Stimulated activated CD4-positive, alpha-beta T cell treated with anti-CD3 and anti-CD28 coated beads, TNF-alpha, amount 100 ng/mL, for 1 hour (primary cell): ENCODE results near the gene C16orf74.

Experiments used
- DNase-seq, 3 donors: peaks; one replicate each; pipeline ENCODE4 v3.0.0-alpha.2; 2020; ENCODE audit warnings: low read depth in 3 of 3, low spot score in 1 of 3

The C16orf74 gene

GRCh38 chr16:85774811-85775210 is 23.9 kb upstream of the C16orf74 start:
- DNase-seq, result no peak

GRCh38 chr16:85774136-85774535 is 23.2 kb upstream of the C16orf74 start:
- no peak for DNase-seq

DNA sequence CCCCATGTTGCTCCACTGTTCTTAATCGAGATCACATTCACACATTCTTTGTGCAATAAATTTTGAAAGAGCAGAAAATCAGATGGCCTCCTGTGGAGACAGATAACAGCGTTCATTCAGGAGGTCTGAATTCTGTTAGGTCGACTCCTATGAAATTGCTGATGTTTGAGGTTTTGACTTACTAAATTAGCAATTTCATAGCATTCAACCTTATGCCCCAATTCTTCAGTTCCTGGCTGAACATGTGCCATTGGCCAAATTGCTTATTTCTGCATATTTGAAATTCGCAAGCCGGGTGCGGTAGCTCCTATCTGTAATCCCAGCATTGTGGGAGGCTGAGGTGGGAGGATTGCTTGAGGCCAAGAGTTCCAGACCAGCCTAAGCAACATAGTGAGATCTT is 22.1 kb upstream of the C16orf74 start:
- DNase-seq, result no peak

DNA sequence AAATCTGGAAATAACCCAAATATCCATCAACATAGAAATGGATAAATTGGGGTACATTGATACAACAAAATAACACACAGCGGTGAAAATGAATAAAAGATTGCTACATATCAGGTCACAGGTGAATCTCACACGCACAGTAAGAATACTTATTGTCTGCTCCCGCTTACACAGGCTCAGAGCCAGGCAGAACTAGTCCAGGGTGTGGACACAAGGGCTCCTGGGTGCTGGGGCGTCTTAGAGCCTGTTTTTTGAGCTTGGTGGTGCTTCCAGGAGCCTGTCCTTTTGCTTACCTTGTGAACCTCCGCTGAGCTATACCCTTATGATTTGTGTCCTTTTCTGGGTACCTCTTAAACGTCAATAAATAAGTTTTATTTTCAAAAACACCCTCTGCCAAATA is 19.8 kb upstream of the C16orf74 start:
- no peak for DNase-seq

DNA sequence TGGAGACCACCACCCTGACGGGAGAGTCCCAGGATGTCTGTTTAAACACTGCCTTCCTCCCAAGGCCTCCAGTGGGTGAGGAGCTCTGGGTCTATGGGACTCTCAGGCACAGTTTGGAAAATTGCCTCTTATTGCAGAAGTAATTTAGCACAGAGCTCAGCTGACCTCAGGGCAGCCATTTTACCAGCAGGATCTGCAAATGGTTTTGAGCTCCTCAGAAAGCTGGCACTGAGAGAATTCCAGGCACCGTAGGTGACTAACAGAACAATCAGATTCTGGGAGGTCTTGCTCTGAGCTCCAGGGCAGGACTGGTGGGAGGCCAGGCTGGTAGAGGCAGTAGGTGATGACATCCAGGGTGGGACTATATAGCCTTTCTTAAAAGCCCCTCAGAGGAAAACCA is 17.3 kb upstream of the C16orf74 start:
- no peak for DNase-seq

GRCh38 chr16:85767531-85767930 is 16.6 kb upstream of the C16orf74 start:
- DNase-seq, result no peak

DNA sequence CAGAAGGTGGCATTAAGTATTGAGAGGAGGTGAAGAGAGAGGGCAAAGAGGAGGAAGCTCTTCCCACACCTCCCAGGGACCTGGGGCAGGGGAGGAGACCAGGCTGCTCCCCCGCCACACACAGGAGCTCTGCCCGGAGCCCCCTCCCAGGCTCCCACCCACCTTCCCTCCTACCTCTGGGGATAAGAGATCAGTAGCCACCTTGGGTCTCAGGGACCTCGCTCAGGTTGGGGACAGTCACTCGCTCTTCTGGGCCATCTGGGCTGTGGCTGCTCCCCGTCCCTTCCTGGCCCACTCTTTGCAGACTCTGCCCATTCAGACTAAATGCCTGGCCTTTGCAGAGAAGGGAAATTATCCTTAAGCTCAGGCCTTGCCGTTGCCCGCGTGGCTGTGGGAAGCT is 14.9 kb upstream of the C16orf74 start:
- no peak for DNase-seq

GRCh38 chr16:85765211-85765610 is 14.3 kb upstream of the C16orf74 start:
- DNase-seq, result no peak

DNA sequence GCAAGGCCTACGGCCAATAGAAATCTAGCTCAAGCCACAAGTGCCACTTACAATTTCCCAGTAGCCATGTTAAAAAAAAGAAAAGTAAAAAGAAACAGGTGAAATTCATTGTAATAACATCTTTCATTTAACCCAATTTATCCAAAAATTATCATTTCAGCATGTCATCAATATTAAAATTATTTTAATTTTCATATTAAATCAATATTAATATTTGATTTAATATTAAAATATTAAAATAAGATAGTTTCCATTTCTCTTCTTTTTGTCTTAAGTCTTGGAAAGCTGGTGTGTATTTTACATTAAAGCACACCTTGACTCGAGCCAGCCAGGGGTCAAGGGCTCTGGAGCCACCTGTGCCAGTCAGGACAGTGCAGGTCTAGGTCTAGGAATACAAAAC is 12.7 kb upstream of the C16orf74 start:
- DNase-seq, result no peak

GRCh38 chr16:85762970-85763369 is 12.1 kb upstream of the C16orf74 start:
- DNase-seq, result no peak

GRCh38 chr16:85761861-85762260 is 11.0 kb upstream of the C16orf74 start:
- no peak for DNase-seq

DNA sequence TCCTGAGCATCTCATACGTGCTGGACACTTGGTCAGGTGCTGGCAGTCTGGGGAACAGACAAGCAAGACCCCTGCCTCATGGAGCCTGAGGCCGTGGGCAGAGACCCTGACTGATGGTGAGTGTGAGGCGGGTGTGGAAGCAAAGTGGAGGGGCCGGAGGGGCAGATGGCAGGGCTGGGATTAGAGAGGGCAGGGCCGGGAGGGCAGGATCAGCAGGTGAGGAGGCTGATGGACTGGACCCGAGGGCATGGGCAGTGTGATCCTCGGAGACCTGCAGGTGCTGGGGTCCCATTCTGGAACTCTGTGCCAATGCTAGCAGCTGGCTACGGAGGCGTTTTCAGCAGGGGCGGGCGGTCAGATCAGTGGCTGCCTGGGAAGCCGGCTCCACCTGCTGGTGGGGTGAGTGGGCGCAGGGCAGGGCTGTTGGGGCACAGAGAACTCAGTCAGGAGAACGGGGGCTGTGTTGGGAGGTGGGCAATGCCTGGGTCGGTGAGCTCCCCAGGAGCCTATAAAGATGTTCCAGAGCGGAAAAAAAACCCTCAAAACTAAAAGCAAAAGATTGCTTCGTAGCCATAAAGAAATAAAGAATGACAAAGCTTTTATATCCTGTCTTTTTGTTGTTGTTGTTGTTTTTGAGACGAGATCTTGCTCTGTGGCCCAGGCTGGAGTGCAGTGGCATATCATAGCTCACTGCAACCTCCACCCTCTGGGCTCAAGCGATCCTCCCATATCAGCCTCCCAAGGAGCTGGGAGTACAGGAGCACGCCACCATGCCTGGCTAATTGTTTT is 8.9 kb upstream of the C16orf74 start:
- DNase-seq, result no peak

GRCh38 chr16:85759136-85759535 is 8.2 kb upstream of the C16orf74 start:
- DNase-seq, result no peak

- no peak for DNase-seq
Measured at GRCh38 chr16:85757341-85757822, 6.5 kb upstream of the C16orf74 start.

- DNase-seq, result no peak
Measured at GRCh38 chr16:85755929-85756768, 5.3 kb upstream of the C16orf74 start.

DNA sequence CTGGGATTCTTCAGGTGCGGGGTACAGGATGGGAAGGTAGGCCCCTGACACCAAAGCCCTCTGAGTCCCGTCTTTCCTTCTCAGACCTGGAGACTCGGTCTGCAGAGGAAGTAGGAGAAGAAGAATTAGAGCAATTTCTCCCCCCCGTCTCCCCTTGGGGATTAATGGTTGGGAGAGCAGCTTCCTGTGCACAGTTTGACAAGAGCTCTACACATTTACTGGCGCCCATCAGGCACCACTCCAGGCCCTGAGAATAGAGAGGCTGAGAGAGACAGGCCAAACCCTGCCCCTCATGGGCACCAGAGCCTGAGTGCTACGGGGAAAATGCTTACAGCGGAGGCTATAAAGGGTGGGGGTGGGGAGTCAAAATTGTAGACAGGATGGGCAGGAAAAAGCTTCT is 3.5 kb upstream of the C16orf74 start:
- DNase-seq, result no peak

GRCh38 chr16:85753976-85754375 is 3.1 kb upstream of the C16orf74 start:
- no peak for DNase-seq

- DNase-seq, result no peak
Measured at GRCh38 chr16:85753559-85753958, 2.7 kb upstream of the C16orf74 start.

DNA sequence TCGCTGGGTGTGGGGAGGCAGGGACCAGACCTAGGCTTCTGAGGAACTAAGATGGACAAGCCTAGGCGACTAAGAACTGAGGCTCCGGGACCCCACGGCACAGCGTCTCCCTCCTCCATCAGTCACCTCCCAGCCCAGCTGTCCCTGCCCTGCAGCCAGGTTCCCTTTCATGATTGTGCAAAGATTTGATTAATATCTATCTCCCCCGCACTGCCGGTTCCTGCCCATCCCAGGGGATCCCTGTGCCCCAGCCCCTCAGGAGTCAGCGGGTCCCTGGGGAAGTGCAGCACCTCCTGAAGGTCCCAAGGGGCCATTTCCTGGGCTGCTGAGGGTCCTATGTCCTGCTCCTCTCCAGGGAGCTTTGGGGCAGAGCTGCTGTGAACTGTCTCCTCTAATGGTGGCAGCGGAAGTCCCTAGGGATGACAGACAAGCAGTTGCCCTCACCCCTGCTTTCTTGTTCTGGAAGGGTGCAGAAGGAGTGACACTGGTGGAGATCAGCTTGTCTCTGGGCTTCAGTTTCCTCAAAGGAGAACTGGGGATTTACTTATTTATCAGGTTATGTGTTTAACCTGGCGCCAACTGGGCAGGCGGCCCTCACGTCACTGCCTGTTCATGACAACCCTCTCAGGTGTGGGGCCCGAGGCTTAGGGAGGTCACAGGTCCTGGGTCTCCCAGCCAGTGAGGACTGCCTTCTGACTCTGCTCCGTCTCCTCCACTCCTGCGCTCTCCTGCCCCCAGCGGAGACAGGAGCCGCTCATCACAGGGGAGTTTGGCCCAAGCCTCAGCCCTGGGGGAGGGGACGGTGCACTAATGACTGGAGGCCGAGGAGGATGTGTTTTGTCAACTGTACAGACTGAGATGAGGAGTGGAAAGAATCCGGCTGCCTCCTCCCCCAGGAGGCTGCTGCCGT is 1.9 kb upstream of the C16orf74 start:
- DNase-seq, result no peak

GRCh38 chr16:85751698-85752501 is 1.0 kb upstream of the C16orf74 start:
- no peak for DNase-seq
